ENCODE results near the gene BHLHE41. TPM values are rescaled to one million over a fixed set of nuclear protein-coding genes. Genes with fewer than 3 reads are reported as not detected.

BHLHE41 gene
- total and polyA plus RNA-seq, 2 of the 4 experiments (the other 2 are of a cell fraction), result 0.72 to 3.8 TPM

GRCh38 chr12:26133521-26133920, 8.7 kb upstream of the BHLHE41 start:
- Histone ChIP-seq H2BK20ac (ENCODE audit: low read depth, low read length) (no peak overlapping the region), H3K9me3 (ENCODE audit: control insufficient read depth, insufficient read depth, low read length) (no peaks in the 10 kb centered on the region), H3K4ac (ENCODE audit: low read depth, low read length) (no peak overlapping the region), H3K36me3 (ENCODE audit: control insufficient read depth, insufficient read depth, low read length) (no peaks in the 10 kb centered on the region), H3K4me2 (ENCODE audit: low read depth, low read length) (no peak overlapping the region), H2AK9ac (replicated peaks; ENCODE audit: low read depth, low read length, poor library complexity) (no peak overlapping the region), H3K79me1 (ENCODE audit: low read depth in 1 of 2, low read length in 2 of 2) (no peaks in the 10 kb centered on the region), H3K23ac (ENCODE audit: low read depth, low read length) (no peak overlapping the region), H3K56ac (ENCODE audit: extremely low read depth, insufficient read depth, low read length) (no peak overlapping the region), H3K9ac (ENCODE audit: low read depth, low read length) (no peak overlapping the region), H3K27ac (ENCODE audit: insufficient read depth, low read length) (no peak overlapping the region), H4K91ac (ENCODE audit: insufficient read depth, low read depth, low read length) (no peak overlapping the region), H3K4me1 (ENCODE audit: control insufficient read depth, insufficient read depth, low read length) (no peaks in the 10 kb centered on the region), H2BK120ac (ENCODE audit: low read depth, low read length) (no peak overlapping the region), H3K18ac (ENCODE audit: low read depth, low read length) (no peak overlapping the region), H3K14ac (replicated peaks; ENCODE audit: low read depth, low read length) (no peak overlapping the region), H4K5ac (ENCODE audit: low read depth, low read length) (no peak overlapping the region), H3K27me3 (ENCODE audit: control insufficient read depth, insufficient read depth, low read length) (peaks cover 31% of the 10 kb centered on the region), H4K8ac (ENCODE audit: low read depth in 2 of 2, low read length in 2 of 2) (no peak overlapping the region), H2AFZ (replicated peaks; ENCODE audit: low read length, poor library complexity) (no peak overlapping the region), H2BK5ac (ENCODE audit: low read depth, low read length, poor library complexity, severe bottlenecking) (no peak overlapping the region), H2BK15ac (ENCODE audit: low read depth, low read length) (no peak overlapping the region), H3K9me1 (ENCODE audit: insufficient read depth, low read length) (no peaks in the 10 kb centered on the region), H2AK5ac (ENCODE audit: low read depth, low read length) (no peak overlapping the region), H3K4me3 (ENCODE audit: insufficient read depth, low read depth, low read length) (no peak overlapping the region), H4K20me1 (ENCODE audit: insufficient read depth, low read length) (no peaks in the 10 kb centered on the region)
- no peak for TF ChIP-seq SMC3 (IDR thresholded peaks at IDR 0.05; ENCODE audit: low read depth, low read length)
- no peak for TF ChIP-seq MAZ (IDR thresholded peaks at IDR 0.05; ENCODE audit: borderline replicate concordance, low read depth, low read length)
- TF ChIP-seq ELK1 (IDR thresholded peaks at IDR 0.05; ENCODE audit: borderline replicate concordance, low read depth, low read length), result no peak
- TF ChIP-seq RCOR1 (IDR thresholded peaks at IDR 0.05; ENCODE audit: insufficient replicate concordance, low read length), result no peak
- TF ChIP-seq RFX5 (IDR thresholded peaks at IDR 0.05; ENCODE audit: low read depth, low read length), result no peak
- no peak for TF ChIP-seq MAFK (IDR thresholded peaks at IDR 0.05; ENCODE audit: low read depth, low read length)
- TF ChIP-seq MXI1 (IDR thresholded peaks at IDR 0.05; ENCODE audit: borderline replicate concordance, low read depth, low read length), result no peak
- no peak for TF ChIP-seq BHLHE40 (IDR thresholded peaks at IDR 0.05; ENCODE audit: low read depth, low read length)
- TF ChIP-seq RAD21 (IDR thresholded peaks at IDR 0.05; ENCODE audit: low read length), result no peak
- no peak for TF ChIP-seq POLR2A (IDR thresholded peaks at IDR 0.05; ENCODE audit: low read depth, low read length)
- TF ChIP-seq CTCF (conservative IDR thresholded peaks at IDR 0.05; ENCODE audit: low read depth, low read length), result no peak
- TF ChIP-seq FOS (IDR thresholded peaks at IDR 0.05; ENCODE audit: low read depth, low read length), result no peak
- TF ChIP-seq CHD1 (IDR thresholded peaks at IDR 0.05; ENCODE audit: low read depth, low read length), result no peak
- no peak for TF ChIP-seq USF2 (IDR thresholded peaks at IDR 0.05; ENCODE audit: low read depth, low read length)
- no peak for TF ChIP-seq NFE2L2 (IDR thresholded peaks at IDR 0.05; ENCODE audit: low read depth, low read length)
- no peak for TF ChIP-seq CEBPB (IDR thresholded peaks at IDR 0.05; ENCODE audit: low read depth, low read length)
- in situ Hi-C loops (cut with MboI; ENCODE audit: low sequenced_read_pairs), result no loop called here
- DNase-seq (no peak), ATAC-seq (ENCODE audit: low read depth) (no peak)
- CTCF ChIA-PET, result interaction anchor here (0.9 kb wide), 1 partner anchor 10 kb away, joined by 3 read pairs; no protein-coding TSS in a partner anchor
- intact Hi-C loops (cut with micrococcal nuclease), result no loop called here
- POLR2A ChIA-PET (ENCODE audit: unreplicated experiment), result no interaction called here
- no TSS peak for BruUV-seq (replicated peaks)
- dilution Hi-C loops (cut with HindIII; ENCODE audit: low sequenced_read_pairs, unreplicated experiment), result no loop called here
